ENCODE measurements around the gene GPR142.

Gene GPR142

DNA sequence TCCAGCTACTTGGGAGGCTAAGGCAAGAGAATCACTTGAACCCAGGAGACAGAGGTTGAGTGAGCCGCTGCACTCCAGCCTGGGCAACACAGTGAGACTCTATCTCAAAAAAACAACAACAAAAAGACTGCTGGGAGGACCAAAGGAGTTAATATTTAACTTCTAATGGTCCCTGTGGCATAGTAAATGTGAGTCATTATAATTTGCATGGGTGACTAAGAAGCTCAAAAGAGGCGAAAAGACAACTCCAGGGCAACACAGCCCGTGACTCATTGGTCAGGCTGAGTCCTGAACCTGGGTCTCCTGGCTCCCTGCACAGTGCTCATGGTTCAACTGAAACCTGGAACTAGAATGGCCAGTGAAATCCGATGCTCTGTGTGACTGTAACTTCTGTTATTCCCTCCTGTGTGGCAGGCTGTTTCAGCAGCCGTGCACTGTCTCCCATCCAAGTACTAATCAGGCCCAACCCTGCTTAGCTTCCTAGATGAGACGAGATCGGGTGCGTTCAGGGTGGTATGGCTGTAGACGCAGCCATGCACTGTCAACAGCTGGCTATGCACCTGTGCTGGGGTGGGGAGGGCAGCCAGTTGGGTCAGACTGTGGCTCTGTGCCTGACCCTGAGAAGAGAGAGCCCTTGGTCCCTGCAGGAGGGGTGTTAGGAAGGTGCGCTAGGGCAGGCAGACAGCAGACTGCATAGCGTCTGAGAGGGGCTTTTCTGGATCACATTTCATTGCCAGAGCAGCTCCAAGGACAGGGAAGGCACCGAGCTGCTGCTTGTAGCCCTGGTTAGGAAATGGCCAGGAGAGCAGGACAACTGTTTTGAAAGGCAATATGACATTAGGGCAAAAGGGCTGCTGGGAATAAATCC lies 50.1 kb downstream of the GPR142 start:
- DNase-seq (ENCODE audit: low spot score), result no peak

DNA sequence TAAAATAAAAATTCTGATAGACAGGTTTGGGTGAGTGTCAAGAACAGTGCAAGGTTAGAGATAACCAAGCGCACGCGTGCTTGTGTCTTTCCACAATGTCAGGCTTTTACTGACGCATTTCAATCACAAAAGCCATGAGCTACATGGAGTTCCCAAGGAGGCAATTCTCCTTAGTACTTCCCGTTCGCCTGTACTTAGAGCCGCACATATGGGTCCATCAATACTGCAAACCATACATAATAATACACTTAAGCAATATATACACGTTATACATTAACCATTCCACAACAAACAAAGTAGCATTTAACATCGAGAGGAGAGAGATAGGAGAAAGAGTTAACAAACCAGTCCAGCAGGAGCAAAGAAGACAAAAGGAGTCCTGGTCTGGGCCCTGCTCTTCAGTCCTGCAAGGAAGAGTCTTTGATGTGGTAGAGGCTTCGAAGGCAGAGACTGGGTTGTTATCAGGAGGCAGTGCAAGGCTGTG lies 52.7 kb downstream of the GPR142 start:
- DNase-seq (ENCODE audit: low spot score), result no peak

Small RNA genes lying within 50 kb of the gene (small RNA-seq; reads per million reads assigned to genes)
- gene RNA5SP448, result 0 to 0.09 reads per million in 2 experiments

Data from SK-N-DZ (cell line).